ENCODE measurements around the gene KCNMA1. TPM values are rescaled to one million over a fixed set of nuclear protein-coding genes. Genes with fewer than 3 reads are reported as not detected.
"Not testable (repeated sequence)": the region's sequence is repeated elsewhere in the genome, so short reads cannot be mapped to it uniquely, and the experiment has no call there.

Gene KCNMA1
- total RNA-seq, 1 experiment from 2014 or later = 0.49 TPM

DNA sequence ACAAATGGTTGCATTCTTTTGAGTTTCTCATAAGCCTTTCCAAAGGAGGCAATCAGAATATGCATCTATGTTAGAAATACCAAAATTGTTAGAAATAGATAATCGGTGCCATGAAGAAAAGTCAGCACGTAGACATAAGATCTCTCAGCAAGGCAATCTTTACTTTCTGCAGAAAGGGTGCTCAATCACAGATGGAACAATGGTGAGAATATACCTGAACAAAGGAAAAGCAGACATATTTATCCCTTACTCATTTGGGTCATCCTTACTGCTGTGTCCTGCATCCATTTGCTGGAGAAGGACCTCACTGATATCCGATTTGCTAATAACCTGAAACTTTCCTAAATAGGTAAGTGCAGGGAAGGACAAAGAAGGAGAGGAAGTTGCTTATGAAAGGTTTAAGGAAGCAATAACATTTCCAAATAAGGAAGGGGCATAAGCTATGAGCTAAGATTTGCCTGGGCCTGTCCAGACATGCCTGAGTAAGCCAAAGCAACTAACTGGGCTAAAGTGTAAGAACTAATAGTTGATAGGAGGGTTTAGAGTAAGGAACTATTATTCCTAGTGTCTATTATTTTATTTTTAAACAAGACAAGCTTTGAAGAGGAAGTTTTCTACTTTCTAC, 21.6 kb upstream of the KCNMA1 start:
- H3K9me2 ChIP-seq (ENCODE audit: insufficient read depth); H3K9me3 ChIP-seq (ENCODE audit: control insufficient read depth in 1 of 2, insufficient read depth in 1 of 2, low read depth in 1 of 2, low read length in 2 of 2); intact Hi-C loops (cut with micrococcal nuclease); RAD21 ChIA-PET (ENCODE audit: low non-redundant PET in 1 of 2, low total read pairs in 2 of 2, uncharacterized antibody in 2 of 2, unreplicated experiment in 2 of 2); DNase-seq (ENCODE audit: low read depth, low spot score); H3K9ac ChIP-seq (ENCODE audit: low read length); H2AFZ ChIP-seq (ENCODE audit: low read depth, low read length, poor library complexity, severe bottlenecking); H3K36me3 ChIP-seq (ENCODE audit: control insufficient read depth in 1 of 2, insufficient read depth in 2 of 2, low read length in 2 of 2); CTCF ChIA-PET; H4K20me1 ChIP-seq (ENCODE audit: insufficient read depth); H3K79me2 ChIP-seq (ENCODE audit: insufficient read depth, low read length); H3K4me1 ChIP-seq (ENCODE audit: control insufficient read depth in 1 of 2, insufficient read depth in 2 of 2, low read length in 2 of 2); BruUV-seq (replicated peaks); H3K27me3 ChIP-seq (ENCODE audit: insufficient read depth, low read length); H3K27ac ChIP-seq (ENCODE audit: low read depth, low read length); H3K4me3 ChIP-seq (replicated peaks in 1 of 2; ENCODE audit: low read depth in 1 of 2, low read length in 2 of 2); H3K4me2 ChIP-seq (ENCODE audit: low read length); POLR2A ChIA-PET; ATAC-seq: not testable (repeated sequence)
- TF ChIP-seq CBX3 (IDR thresholded peaks at IDR 0.05; ENCODE audit: low read depth) (peak; percentile 31; the same call in 1 of the 2 replicates), SRF (IDR thresholded peaks at IDR 0.05; ENCODE audit: low read depth) (peak; percentile 40; the same call in 1 of the 2 replicates)

GRCh38 chr10:77653210-77653609, 15.6 kb upstream of the KCNMA1 start:
- POLR2A ChIA-PET = no interaction called here
- CTCF ChIA-PET = no interaction called here

More at GRCh38 chr10:77653210-77653609, 15.6 kb upstream of the KCNMA1 start:
- Histone ChIP-seq H2AFZ (ENCODE audit: low read depth, low read length, poor library complexity, severe bottlenecking) (no peak overlapping the region), H4K20me1 (ENCODE audit: insufficient read depth) (no peaks in the 10 kb centered on the region), H3K9me2 (ENCODE audit: insufficient read depth) (no peaks in the 10 kb centered on the region), H3K27me3 (ENCODE audit: insufficient read depth, low read length) (no peaks in the 10 kb centered on the region), H3K27ac (ENCODE audit: low read depth, low read length) (no peak overlapping the region), H3K4me3 (replicated peaks in 1 of 2; ENCODE audit: low read depth in 1 of 2, low read length in 2 of 2) (no peak overlapping the region), H3K4me2 (ENCODE audit: low read length) (no peak overlapping the region), H3K36me3 (ENCODE audit: control insufficient read depth in 1 of 2, insufficient read depth in 2 of 2, low read length in 2 of 2) (no peaks in the 10 kb centered on the region), H3K9ac (ENCODE audit: low read length) (no peak overlapping the region), H3K4me1 (ENCODE audit: control insufficient read depth in 1 of 2, insufficient read depth in 2 of 2, low read length in 2 of 2) (no peaks in the 10 kb centered on the region), H3K9me3 (ENCODE audit: control insufficient read depth in 1 of 2, insufficient read depth in 1 of 2, low read depth in 1 of 2, low read length in 2 of 2) (no peaks in the 10 kb centered on the region), H3K79me2 (ENCODE audit: insufficient read depth, low read length) (no peaks in the 10 kb centered on the region)
- ATAC-seq = no peak
- DNase-seq (ENCODE audit: low read depth, low spot score) = no peak
- BruUV-seq (replicated peaks) = no TSS peak
- TF ChIP-seq RAD21 (IDR thresholded peaks at IDR 0.05; ENCODE audit: low read depth) = no peak
- TF ChIP-seq, protein P1, sequence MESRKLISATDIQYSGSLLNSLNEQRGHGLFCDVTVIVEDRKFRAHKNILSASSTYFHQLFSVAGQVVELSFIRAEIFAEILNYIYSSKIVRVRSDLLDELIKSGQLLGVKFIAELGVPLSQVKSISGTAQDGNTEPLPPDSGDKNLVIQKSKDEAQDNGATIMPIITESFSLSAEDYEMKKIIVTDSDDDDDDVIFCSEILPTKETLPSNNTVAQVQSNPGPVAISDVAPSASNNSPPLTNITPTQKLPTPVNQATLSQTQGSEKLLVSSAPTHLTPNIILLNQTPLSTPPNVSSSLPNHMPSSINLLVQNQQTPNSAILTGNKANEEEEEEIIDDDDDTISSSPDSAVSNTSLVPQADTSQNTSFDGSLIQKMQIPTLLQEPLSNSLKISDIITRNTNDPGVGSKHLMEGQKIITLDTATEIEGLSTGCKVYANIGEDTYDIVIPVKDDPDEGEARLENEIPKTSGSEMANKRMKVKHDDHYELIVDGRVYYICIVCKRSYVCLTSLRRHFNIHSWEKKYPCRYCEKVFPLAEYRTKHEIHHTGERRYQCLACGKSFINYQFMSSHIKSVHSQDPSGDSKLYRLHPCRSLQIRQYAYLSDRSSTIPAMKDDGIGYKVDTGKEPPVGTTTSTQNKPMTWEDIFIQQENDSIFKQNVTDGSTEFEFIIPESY (IDR thresholded peaks at IDR 0.05; ENCODE audit: extremely low read depth, insufficient replicate concordance, low read length) = no peak
- RAD21 ChIA-PET (ENCODE audit: low non-redundant PET in 1 of 2, low total read pairs in 2 of 2, uncharacterized antibody in 2 of 2, unreplicated experiment in 2 of 2) = no interaction called here
- intact Hi-C loops (cut with micrococcal nuclease) = no loop called here

Data from HCT116 (cell line).